D721Med (cell line): Measurements from ENCODE around the gene UMOD.

Experiments
- DNase-seq: peaks from one replicate; pipeline ENCODE4 v3.0.0; 2011; ENCODE audit warnings: low spot score; ENCODE audit not compliant: insufficient read length
- FAIRE-seq: peaks from 2 replicates; lab custom pipeline; 2011; peaks lifted over from hg19 to GRCh38; lab: Jason Lieb, UNC
- TF ChIP-seq, protein P1 (sequence below): IDR thresholded peaks from 2 replicates; pipeline ENCODE4 v1.5.1; 2012; ENCODE audit warnings: mild to moderate bottlenecking, control low read depth; ENCODE audit not compliant: insufficient read depth; ENCODE audit errors: missing control alignments

The UMOD gene

DNA sequence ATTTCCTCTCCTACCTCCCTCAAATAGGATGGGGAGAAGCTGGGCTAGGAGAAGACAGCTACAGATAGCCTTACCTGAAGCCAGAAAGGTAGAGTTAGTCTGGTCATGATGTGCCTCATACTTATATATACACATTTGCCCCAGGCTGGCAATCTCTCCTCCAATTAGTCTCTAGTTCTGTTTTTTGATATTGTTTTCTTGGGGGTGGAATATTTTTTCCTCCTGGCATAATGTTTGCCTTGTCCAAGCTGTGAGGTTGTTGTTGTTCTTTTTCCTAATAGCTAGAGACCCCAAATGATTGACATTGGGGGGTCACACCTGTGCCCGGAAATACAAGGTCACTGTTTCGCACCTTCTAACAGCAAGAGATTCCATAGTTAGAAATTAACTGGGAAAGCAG lies at the start of gene UMOD:
UMOD (minus strand) TSS at position 101 of the 400 bp plus-strand sequence. CDS start 1,978 bp downstream, outside the sequence.
- TF ChIP-seq, protein P1, sequence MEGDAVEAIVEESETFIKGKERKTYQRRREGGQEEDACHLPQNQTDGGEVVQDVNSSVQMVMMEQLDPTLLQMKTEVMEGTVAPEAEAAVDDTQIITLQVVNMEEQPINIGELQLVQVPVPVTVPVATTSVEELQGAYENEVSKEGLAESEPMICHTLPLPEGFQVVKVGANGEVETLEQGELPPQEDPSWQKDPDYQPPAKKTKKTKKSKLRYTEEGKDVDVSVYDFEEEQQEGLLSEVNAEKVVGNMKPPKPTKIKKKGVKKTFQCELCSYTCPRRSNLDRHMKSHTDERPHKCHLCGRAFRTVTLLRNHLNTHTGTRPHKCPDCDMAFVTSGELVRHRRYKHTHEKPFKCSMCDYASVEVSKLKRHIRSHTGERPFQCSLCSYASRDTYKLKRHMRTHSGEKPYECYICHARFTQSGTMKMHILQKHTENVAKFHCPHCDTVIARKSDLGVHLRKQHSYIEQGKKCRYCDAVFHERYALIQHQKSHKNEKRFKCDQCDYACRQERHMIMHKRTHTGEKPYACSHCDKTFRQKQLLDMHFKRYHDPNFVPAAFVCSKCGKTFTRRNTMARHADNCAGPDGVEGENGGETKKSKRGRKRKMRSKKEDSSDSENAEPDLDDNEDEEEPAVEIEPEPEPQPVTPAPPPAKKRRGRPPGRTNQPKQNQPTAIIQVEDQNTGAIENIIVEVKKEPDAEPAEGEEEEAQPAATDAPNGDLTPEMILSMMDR = no peak
- FAIRE-seq (no peak), DNase-seq (no peak)

DNA sequence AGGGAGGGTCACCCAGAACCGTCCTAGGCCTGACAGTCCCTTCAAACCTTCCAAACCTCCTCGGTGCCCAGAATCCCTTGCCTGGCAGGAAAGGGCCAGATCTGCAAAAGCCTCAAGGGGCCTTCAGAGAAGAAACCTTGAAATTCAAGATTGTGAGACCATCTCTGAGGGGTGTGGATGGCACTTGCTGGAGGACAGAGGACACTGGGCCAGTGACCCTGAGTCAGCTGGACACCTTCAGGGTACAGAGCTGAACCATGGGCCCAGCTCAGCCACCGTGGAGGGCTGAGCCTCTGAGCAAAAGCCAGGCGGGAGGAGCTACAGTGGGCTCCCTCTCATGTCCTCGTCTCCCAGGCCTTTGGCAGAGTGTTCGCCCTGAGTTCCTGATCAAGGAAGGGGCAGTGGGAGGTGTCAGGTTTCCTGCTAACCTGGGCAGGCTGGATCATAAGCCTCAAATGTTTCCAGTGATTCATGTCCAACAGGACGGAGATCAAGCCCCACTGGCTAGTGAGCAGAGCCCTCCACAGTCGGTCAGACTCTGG lies 49.0 kb upstream of the UMOD start:
- FAIRE-seq = no peak
- TF ChIP-seq, protein P1 = no peak
- no peak for DNase-seq

DNA sequence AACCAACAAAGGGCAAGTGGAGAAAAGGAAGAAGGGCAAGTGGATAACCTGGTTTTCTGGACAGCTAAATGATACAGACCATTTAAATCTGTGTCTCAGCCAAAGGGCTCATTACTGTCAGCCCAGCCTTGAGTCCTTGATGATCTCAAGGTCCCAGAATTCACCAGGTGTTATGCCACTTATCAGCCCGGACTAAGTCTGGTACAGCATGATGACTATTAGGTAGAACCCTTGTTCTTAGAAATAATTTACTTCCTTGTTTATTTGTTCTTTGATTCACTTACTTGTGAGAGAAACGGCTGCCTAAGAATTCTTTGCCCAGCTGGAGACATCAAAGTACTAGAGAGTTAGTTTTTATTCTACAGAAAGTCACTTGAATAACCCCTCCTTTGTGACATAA lies 48.6 kb upstream of the UMOD start:
- DNase-seq (no peak), FAIRE-seq (no peak)
- TF ChIP-seq, protein P1 = no peak

DNA sequence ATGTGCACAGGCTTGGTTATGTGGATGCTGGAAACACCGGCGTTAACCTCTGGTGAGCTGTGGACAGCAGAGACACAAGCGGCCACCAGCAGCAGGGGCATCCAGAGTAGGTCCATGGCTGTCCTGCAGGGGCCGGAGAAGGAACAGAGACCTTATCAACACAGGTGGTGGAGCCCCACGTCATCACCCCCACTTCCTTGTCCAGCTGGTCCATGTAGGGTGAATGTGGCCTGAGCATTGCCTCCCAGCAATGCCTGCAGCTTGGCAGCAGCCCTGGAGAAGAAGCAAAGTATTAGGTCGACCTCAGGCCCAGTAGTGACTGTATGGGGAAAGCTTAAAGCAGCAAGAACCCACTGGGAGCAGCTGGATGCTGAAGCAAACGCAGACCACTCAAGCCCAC lies 46.7 kb upstream of the UMOD start:
- no peak for DNase-seq
- TF ChIP-seq, protein P1 = no peak
- FAIRE-seq = no peak

DNA sequence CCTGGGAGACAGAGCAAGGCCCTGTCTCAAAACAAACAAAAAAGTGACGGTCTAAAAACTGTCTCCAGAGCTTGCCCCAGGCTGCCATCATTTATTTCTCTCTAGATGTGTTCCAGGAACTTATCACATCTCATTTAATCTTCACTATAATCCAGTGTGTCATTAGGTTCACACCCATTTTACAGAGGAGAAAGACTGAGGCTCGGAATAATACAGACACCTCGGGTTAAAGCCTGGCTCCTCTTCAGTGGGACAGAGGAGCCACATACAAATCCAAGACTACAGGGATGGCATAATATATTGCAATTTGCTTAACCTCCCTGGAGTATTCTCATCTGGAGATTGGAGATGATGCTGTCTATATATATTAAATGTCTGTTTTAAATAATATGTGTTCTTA lies 46.1 kb upstream of the UMOD start:
- TF ChIP-seq, protein P1 = no peak
- no peak for DNase-seq
- no peak for FAIRE-seq

DNA sequence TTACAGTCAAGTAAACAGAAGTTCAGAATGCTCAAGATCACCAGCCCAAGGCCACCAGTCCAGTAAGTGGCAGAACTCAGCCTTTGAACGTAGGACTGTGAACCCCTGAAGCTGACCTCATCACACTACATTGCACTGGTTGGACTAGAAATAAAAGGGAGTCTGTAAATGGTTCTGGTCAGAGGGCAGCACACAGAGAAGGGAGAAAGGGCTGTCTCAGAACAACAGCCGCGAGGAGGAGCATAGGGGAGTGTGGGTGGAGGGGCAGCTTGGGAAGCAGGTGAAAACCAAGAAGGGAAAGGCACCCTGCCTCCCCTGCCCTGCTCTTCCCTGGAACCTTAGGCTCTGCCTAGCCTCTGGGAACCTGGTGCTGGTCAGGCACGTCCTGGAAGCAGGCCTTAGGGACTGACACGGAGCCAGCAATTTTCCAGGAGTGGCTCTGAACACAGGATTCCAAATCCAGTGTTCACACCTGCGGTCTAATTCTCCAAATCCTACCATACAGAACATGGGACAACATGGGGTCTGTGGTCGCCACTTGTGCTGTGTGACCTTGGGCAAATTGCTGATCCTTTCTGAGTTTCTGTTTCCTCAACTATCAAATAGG lies 45.1 kb upstream of the UMOD start:
- FAIRE-seq (no peak), DNase-seq (no peak)

More for the DNA sequence above, 45.1 kb upstream of the UMOD start:
- TF ChIP-seq, protein P1 = no peak
